Tibial nerve (tissue), 4 donors: Measurements from ENCODE around the gene CD274.

Source experiments
- CTCF ChIP-seq, 5 experiments: fragments of 200-600 bp in 3 of 5; fragments of 450-650 bp in 2 of 5; sonication (generic) in 3 of 5; IDR thresholded peaks; one replicate each; pipeline ENCODE4 v1.5.1; 2016 to 2019; ENCODE audit warnings: antibody characterized with exemption in 5 of 5, mild to moderate bottlenecking in 3 of 5, moderate library complexity in 2 of 5
- EP300 ChIP-seq, 2 donors: sonication (generic); formaldehyde crosslinking; IDR thresholded peaks; one replicate each; pipeline ENCODE4 v1.6.1; 2017; ENCODE audit warnings: antibody characterized with exemption in 2 of 2, mild to moderate bottlenecking in 1 of 2
- POLR2A ChIP-seq, 2 donors: fragments of 450-650 bp; IDR thresholded peaks; one replicate each; pipeline ENCODE4 v1.6.1; 2017; ENCODE audit warnings: antibody characterized with exemption in 2 of 2, mild to moderate bottlenecking in 2 of 2, moderate library complexity in 2 of 2

GRCh38 chr9:5480919-5481318 is 30.6 kb downstream of the CD274 start:
- no peak for TF ChIP-seq CTCF (IDR thresholded peaks at IDR 0.05)
- no peak for TF ChIP-seq POLR2A (IDR thresholded peaks at IDR 0.05)
- TF ChIP-seq EP300 (IDR thresholded peaks at IDR 0.05), result no peak
